Measurements from ENCODE around the gene ASS1.

The ASS1 gene

GRCh38 chr9:130429831-130430230 is 14.9 kb upstream of the ASS1 start:
- Histone ChIP-seq H3K9ac (ENCODE audit: low read length) (no peak overlapping the region), H3K36me3 (ENCODE audit: low read length) (no peaks in the 10 kb centered on the region), H3K9me2 (replicated peaks; ENCODE audit: insufficient read depth, low read length) (no peaks in the 10 kb centered on the region), H3F3A (ENCODE audit: insufficient read depth) (no peaks in the 10 kb centered on the region), H3K79me2 (ENCODE audit: insufficient read depth, low read length) (no peaks in the 10 kb centered on the region), H3K27ac (ENCODE audit: low read depth, low read length) (no peak overlapping the region), H3K4me2 (ENCODE audit: low read depth, low read length, poor library complexity, severe bottlenecking) (no peak overlapping the region), H4K20me1 (ENCODE audit: low read depth, low read length) (no peaks in the 10 kb centered on the region), H3K27me3 (ENCODE audit: low read length) (no peaks in the 10 kb centered on the region), H3K4me3 (ENCODE audit: insufficient read depth, low read length, poor library complexity, severe bottlenecking) (no peak overlapping the region), H3K9me3 (ENCODE audit: insufficient read depth, low read length) (no peaks in the 10 kb centered on the region), H2AFZ (ENCODE audit: low read depth, low read length, severe bottlenecking) (no peak overlapping the region)
- TF ChIP-seq CTCF (IDR thresholded peaks at IDR 0.05; ENCODE audit: insufficient read depth, low read length, poor library complexity, severe bottlenecking) (no peak), EZH2phosphoT487 (conservative IDR thresholded peaks at IDR 0.05; ENCODE audit: low read length) (no peak)

GRCh38 chr9:130430232-130430631 is 14.5 kb upstream of the ASS1 start:
- Histone ChIP-seq H3K4me2 (ENCODE audit: low read depth, low read length, poor library complexity, severe bottlenecking) (no peak overlapping the region), H4K20me1 (ENCODE audit: low read depth, low read length) (no peaks in the 10 kb centered on the region), H3K27me3 (ENCODE audit: low read length) (no peaks in the 10 kb centered on the region), H3K36me3 (ENCODE audit: low read length) (no peaks in the 10 kb centered on the region), H3K79me2 (ENCODE audit: insufficient read depth, low read length) (no peaks in the 10 kb centered on the region), H3K9me2 (replicated peaks; ENCODE audit: insufficient read depth, low read length) (no peaks in the 10 kb centered on the region), H3K9ac (ENCODE audit: low read length) (no peak overlapping the region), H3K27ac (ENCODE audit: low read depth, low read length) (no peak overlapping the region), H2AFZ (ENCODE audit: low read depth, low read length, severe bottlenecking) (no peak overlapping the region), H3K4me3 (ENCODE audit: insufficient read depth, low read length, poor library complexity, severe bottlenecking) (no peak overlapping the region), H3K9me3 (ENCODE audit: insufficient read depth, low read length) (no peaks in the 10 kb centered on the region), H3F3A (ENCODE audit: insufficient read depth) (no peaks in the 10 kb centered on the region)
- TF ChIP-seq CTCF (IDR thresholded peaks at IDR 0.05; ENCODE audit: insufficient read depth, low read length, poor library complexity, severe bottlenecking) (no peak), EZH2phosphoT487 (conservative IDR thresholded peaks at IDR 0.05; ENCODE audit: low read length) (no peak)

- TF ChIP-seq CTCF (IDR thresholded peaks at IDR 0.05; ENCODE audit: insufficient read depth, low read length, poor library complexity, severe bottlenecking): no peak
- TF ChIP-seq EZH2phosphoT487 (conservative IDR thresholded peaks at IDR 0.05; ENCODE audit: low read length): no peak
- no peak overlapping the region for H3K9ac ChIP-seq (ENCODE audit: low read length)
- no peaks in the 10 kb centered on the region for H3K9me2 ChIP-seq (replicated peaks; ENCODE audit: insufficient read depth, low read length)
- no peaks in the 10 kb centered on the region for H3K27me3 ChIP-seq (ENCODE audit: low read length)
- no peak overlapping the region for H3K4me3 ChIP-seq (ENCODE audit: insufficient read depth, low read length, poor library complexity, severe bottlenecking)
- H3K36me3 ChIP-seq (ENCODE audit: low read length): no peaks in the 10 kb centered on the region
- no peak overlapping the region for H3K4me2 ChIP-seq (ENCODE audit: low read depth, low read length, poor library complexity, severe bottlenecking)
- H3K79me2 ChIP-seq (ENCODE audit: insufficient read depth, low read length): no peaks in the 10 kb centered on the region
- no peaks in the 10 kb centered on the region for H4K20me1 ChIP-seq (ENCODE audit: low read depth, low read length)
- no peak overlapping the region for H3K27ac ChIP-seq (ENCODE audit: low read depth, low read length)
- H3F3A ChIP-seq (ENCODE audit: insufficient read depth): no peaks in the 10 kb centered on the region
- H2AFZ ChIP-seq (ENCODE audit: low read depth, low read length, severe bottlenecking): no peak overlapping the region
- no peaks in the 10 kb centered on the region for H3K9me3 ChIP-seq (ENCODE audit: insufficient read depth, low read length)
These were observed 13.8 kb upstream of the ASS1 start for GRCh38 chr9:130430734-130431535.

All from SU-DHL-6 (cell line).